Stimulated activated CD4-positive, alpha-beta T cell treated with anti-CD3 and anti-CD28 coated beads, Interleukin-2, amount 100 ng/mL, for 48 hours (primary cell): Measurements from ENCODE around the gene TMEM203.

Source experiments
- DNase-seq, 2 donors: peaks; one replicate each; pipeline ENCODE4 v3.0.0-alpha.2; 2020

TMEM203 gene

GRCh38 chr9:137163365-137163715 is 42.1 kb downstream of the TMEM203 start:
- no peak for DNase-seq

DNA sequence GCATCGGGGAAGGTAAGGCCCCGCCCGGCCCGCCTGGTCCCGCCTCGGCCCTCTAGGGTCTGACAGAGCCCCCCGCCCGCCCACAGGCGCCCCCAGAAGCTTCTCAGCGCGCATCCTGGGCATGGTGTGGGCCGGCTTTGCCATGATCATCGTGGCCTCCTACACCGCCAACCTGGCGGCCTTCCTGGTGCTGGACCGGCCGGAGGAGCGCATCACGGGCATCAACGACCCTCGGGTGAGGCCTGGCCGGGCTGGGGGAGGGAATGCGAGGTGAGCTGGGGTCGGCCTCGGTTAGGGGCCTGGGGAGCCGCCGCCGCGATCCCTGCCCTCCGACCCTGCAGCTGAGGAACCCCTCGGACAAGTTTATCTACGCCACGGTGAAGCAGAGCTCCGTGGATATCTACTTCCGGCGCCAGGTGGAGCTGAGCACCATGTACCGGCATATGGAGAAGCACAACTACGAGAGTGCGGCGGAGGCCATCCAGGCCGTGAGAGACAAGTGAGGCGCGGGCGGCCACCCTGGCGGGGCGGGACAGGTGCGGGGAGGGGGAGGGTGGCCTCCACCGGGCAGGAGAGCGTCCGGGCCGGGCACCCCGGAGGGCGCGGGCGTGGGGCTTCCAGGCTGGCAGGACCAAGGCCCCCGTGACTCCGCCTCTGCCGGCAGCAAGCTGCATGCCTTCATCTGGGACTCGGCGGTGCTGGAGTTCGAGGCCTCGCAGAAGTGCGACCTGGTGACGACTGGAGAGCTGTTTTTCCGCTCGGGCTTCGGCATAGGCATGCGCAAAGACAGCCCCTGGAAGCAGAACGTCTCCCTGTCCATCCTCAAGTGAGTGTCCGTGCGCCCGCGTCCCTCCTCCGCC is 42.7 kb downstream of the TMEM203 start:
- DNase-seq: no peak

GRCh38 chr9:137161558-137162486 is 43.6 kb downstream of the TMEM203 start:
- DNase-seq: no peak

- DNase-seq: no peak
These were observed 44.5 kb downstream of the TMEM203 start for GRCh38 chr9:137160716-137161557.

DNA sequence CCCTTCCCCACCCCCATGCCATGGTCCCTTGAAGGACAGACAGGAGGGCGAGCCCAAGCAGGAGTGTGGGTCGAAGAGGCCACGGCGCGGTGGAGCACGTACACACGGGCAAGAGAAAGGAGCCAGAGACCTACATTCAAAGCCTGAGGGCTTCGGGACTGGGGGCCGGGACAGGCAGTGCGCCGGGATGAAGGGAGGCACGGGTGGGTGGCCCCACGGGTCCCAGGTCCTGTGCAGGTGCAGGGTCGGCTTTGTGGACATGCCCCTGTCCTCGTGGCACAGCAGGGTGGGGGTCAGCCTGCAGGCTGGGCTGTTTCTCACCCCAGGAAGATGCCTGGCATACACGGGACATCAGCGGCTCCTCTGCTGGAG is 45.4 kb downstream of the TMEM203 start:
- no peak for DNase-seq

DNA sequence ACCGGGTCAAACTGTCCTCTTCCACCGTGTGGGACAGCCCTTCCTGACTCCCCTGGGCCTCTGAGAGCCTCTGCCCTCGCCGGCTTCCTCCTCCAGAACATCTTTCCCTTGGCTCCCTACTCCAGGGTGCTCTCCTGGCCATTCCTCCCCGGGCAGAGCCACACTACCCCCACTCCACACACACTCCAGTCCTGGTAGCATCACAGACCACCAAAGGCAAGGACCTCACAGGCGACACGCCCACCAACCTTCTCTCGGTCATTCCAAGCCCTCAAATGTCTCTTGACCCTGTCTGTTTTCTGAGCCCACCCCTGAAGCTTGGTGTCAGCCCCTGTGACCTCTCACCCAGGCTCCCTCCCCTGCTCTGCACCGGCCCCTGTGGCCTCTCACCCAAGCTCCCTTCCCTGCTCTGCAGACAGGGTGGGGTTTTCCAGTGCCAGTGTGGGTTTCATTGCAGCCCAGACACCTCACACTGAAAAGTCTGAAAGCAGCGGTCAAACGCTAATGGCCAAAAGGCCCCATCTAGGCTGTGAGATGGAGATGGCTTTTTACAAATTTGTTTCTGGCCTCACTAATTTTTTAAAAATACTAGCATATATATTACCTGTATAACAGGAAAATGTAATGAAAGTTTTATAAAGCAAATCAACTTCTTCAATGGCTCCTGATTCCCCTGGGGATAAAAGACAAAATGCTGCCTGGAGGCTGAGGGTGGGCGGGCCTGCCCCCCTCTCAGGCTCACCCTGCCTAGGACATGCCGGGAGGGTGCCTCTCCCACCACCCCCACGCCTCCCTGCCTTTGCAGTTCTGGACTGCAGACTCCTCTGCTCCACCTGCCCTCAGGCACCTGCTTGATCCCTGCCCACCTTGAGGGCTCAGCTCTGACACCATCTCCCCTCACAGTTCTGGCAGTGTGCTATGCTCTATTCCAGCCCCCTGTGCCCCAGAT is 46.1 kb downstream of the TMEM203 start:
- no peak for DNase-seq

DNA sequence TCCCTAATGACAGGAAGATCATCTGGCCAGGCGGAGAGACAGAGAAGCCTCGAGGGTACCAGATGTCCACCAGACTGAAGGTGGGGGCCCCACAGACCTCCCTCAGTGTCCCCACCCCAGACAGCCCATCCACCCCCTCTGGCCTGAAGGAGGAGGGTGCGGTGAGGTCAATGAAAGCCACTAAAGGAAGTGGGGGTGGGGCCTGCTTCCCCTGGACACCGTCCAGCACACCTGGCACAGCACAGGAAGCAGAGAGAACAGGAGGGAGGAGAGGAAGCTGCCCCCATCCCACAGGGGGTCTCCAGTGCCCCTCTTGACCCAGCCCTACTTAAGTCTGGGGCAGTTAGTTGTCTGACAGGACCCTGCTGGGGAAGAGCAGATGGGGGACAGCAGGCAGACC is 46.8 kb downstream of the TMEM203 start:
- DNase-seq: no peak

DNA sequence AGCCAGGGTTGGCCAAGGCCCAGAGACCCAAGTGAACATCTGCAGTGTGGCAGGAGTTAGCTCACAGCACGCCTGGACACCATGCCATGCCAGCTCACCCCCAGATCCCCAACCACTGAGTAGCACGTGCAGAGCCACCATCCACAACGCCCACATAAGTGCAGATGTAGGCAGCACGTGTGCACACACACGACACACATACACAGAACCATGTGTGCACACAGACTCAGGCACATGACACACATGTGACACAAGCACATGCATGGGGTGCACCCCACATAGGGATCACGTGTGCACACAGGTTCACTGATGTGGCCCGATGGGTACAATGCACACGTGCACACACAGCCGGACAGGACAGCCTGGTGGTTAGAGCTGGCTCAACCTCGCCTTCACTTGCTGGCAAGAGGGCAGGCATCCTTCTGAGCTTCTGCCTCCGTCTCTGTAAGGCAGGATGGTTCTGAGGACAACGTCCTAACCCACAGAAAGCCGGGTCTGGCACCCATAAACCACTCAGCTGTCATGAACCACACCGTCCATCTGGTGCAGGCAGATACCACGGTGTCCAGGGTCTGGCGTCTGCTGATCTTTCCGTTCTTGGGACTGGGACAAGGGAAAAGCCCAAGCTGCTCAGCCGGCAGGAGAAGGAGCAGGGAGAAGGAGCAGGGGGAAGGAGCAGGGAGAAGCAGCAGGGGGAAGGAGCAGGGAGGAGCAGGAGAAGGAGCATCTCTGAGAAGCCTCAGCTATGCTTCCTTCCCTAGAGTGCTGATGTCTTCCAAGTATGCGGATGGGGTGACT is 47.6 kb downstream of the TMEM203 start:
- no peak for DNase-seq

- DNase-seq: peak; percentile 54 to 72
These were observed 48.7 kb downstream of the TMEM203 start for GRCh38 chr9:137156567-137157375.
